ENCODE data around the gene LDLRAD1. TPM values are rescaled to one million over a fixed set of nuclear protein-coding genes. Genes with fewer than 3 reads are reported as not detected.
"Not testable (repeated sequence)": the region's sequence is repeated elsewhere in the genome, so short reads cannot be mapped to it uniquely, and the experiment has no call there.

The LDLRAD1 gene
- total RNA-seq, 2 experiments from 2014 or later: not detected

DNA sequence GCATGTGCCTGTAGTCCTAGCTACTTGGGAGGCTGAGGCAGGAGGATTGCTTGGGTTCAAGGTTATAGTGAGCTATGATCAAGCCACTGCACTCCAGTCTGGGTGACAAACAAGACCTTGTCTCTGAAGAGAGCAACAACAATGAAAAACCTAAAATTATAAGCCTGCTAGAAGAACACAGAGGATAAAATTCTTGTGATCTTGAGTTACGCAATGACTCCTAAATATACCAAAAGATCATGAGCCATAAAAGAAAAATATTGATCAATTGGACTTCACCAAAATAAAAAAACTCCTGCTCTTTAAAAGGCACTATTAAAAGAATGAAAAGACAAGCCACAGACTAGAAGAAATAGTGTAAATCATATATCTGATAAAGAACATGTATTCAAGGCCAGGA is 22.3 kb downstream of the LDLRAD1 start:
- DNase-seq (no peak), ATAC-seq (no peak)
- Mint-ChIP-seq H3K4me1 (no peaks in the 10 kb centered on the region), H3K9me3 (ENCODE audit: low read depth) (no peaks in the 10 kb centered on the region), H3K36me3 (no peaks in the 10 kb centered on the region), H3K27me3 (peaks cover 3% of the 10 kb centered on the region), H3K4me3 (no peak overlapping the region), H3K27ac (no peak overlapping the region)
- CTCF ChIA-PET: no interaction called here

DNA sequence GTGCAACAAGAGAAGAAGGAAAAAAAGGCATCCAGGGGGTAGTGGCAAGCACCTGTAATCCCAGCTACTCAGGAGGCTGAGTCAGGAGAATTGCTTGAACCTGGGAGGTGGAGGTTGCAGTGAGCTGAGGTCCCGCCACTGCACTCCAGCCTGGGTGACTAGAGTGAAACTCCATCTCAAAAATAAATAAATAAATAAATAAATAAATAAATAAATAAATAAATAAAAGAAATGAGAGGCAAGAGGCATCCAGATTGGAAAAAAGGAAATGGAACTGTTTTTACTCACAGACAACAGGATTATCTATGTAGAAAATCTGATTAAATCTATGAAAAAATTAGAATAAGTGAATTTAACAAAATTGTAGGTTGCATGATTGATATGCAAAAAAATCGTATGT is 23.5 kb downstream of the LDLRAD1 start:
- H3K9me3 Mint-ChIP-seq (ENCODE audit: low read depth); H3K27me3 Mint-ChIP-seq; DNase-seq; ATAC-seq; H3K4me1 Mint-ChIP-seq; CTCF ChIA-PET; H3K27ac Mint-ChIP-seq; H3K4me3 Mint-ChIP-seq; H3K36me3 Mint-ChIP-seq: not testable (repeated sequence)

DNA sequence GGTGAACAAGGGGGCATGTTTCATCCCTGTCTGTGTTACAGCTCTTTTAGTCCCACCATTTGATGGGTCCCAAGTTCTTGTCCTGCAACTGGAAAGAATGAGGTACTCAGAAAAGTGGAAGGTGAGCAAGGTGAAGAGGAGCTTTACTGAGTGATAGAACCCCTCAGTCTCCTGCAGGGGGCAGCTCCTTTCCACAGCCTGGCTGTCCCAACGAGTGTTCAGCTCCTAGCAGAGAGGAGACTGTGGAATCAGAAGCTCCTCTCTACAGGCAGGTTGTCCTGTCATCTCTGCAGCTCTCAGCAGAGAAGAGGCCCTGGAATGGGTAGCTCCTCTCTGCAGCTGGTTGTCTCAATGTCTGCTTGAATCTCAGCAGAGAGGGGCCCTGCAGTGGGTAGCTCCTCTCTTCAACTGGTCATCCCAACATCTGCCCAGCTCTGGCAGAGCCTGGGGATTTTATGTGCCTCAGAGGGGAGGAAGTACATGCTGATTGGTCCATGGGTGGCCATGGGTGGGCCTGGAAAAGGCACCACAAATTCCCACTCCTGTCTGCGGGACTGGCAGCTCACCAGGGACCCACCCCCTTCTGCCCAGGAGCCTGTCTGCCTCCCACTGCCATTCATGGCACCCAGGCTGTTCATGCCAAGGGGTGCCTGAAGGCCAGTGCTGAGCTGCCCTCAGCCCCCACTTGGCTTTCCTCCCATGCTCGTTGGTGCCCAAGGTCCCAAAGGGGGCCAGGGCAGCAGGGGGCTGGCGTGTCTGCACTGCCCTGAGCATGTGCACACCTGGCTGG is 25.7 kb downstream of the LDLRAD1 start:
- H3K27ac Mint-ChIP-seq: no peak overlapping the region
- H3K27me3 Mint-ChIP-seq: peaks cover 3% of the 10 kb centered on the region

DNA sequence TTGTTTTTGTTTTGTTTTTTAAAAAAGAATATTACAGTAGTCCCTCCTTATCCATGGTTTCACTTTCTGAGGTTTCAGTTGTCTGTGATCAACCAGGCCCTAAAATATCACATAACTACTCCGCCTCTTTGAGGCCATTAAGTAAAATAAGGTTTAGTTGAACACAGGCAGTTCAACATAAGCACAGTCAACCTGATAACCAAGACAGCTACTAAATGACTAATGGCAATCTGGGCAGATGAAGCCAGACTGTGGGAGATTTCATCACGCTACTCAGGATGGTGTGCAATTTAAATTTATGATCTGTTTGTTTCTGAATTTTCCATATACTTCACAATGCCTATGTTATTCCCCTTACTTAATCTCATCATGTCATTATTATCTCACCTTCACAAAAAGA is 30.1 kb downstream of the LDLRAD1 start:
- CTCF ChIA-PET: no interaction called here
- Mint-ChIP-seq H3K27ac (no peak overlapping the region), H3K27me3 (no peaks in the 10 kb centered on the region), H3K36me3 (no peaks in the 10 kb centered on the region), H3K4me3 (no peak overlapping the region), H3K4me1 (peaks cover 12% of the 10 kb centered on the region), H3K9me3 (ENCODE audit: low read depth) (no peaks in the 10 kb centered on the region)
- ATAC-seq (peak; percentile 53), DNase-seq (no peak)

More for the DNA sequence above, 25.7 kb downstream of the LDLRAD1 start:
- Mint-ChIP-seq H3K9me3 (ENCODE audit: low read depth) (no peaks in the 10 kb centered on the region), H3K4me3 (no peak overlapping the region), H3K4me1 (peaks cover 8% of the 10 kb centered on the region), H3K36me3 (no peaks in the 10 kb centered on the region)
- DNase-seq (no peak), ATAC-seq (no peak)
- CTCF ChIA-PET: interaction anchor here (0.7 kb wide), 1 partner anchor 143 kb away, joined by 3 read pairs; no protein-coding TSS in a partner anchor

DNA sequence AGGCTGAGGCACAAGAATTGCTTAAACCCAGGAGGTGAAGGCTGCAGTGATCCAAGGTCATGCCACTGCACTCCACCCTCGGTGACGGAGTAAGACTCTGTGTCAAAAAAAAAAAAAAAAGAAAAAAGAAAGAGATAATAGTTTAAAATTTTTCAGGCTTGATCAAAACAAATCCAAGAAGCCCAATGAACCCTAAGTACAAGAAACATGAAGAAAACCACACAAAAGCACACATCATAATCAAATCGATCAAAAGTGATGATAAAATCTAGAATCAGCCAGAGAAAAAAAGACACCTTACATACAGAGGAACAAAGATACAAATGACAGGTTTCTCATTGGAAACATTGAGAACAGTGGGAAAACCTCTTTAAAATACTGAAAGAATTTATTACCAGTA is 31.5 kb downstream of the LDLRAD1 start:
- Mint-ChIP-seq H3K4me1 (peaks cover 12% of the 10 kb centered on the region), H3K4me3 (no peak overlapping the region), H3K36me3 (no peaks in the 10 kb centered on the region), H3K9me3 (ENCODE audit: low read depth) (no peaks in the 10 kb centered on the region), H3K27ac (no peak overlapping the region), H3K27me3 (no peaks in the 10 kb centered on the region)
- CTCF ChIA-PET: no interaction called here
- no peak for ATAC-seq
- no peak for DNase-seq

DNA sequence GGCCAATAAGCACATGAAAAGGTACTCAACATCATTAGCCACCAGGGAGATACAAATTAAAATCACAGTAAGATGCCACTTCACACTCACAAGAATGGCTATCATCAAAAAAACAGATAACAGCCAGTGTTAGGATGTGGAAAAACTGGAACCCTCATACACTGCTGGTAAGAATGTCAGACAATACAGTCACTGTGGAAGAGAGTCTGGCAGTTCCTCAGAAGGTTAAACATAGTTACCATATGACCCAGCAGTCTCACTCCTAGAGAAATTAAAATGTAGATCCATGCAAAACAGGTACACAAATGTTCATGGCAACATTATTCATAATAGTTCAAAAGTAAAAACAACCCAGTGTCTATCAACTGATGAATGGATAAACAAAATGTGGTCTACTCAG is 33.3 kb downstream of the LDLRAD1 start:
- no peaks in the 10 kb centered on the region for H3K36me3 Mint-ChIP-seq
- no peak overlapping the region for H3K27ac Mint-ChIP-seq
- DNase-seq (no peak), ATAC-seq (no peak)
- no peaks in the 10 kb centered on the region for H3K9me3 Mint-ChIP-seq (ENCODE audit: low read depth)
- H3K4me3 Mint-ChIP-seq: no peak overlapping the region
- CTCF ChIA-PET: no interaction called here
- no peaks in the 10 kb centered on the region for H3K27me3 Mint-ChIP-seq
- peaks cover 12% of the 10 kb centered on the region for H3K4me1 Mint-ChIP-seq

DNA sequence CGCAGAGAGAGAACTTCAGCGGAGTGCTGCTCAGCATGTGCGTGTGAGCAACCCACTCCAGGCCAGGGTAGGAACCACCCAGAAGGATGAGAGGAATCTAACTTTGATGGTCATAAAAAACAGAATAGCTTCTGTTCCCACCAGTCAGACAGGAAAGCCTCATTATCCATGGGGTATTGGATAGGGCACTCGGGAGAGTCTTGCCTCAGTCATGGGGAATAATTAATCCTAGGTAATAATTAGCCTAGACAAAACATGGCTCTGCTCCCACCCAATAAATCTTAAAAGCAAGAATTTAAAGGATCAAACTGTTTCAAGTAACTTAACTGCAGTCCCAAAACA is 35.3 kb downstream of the LDLRAD1 start:
- DNase-seq (no peak), ATAC-seq (no peak)

DNA sequence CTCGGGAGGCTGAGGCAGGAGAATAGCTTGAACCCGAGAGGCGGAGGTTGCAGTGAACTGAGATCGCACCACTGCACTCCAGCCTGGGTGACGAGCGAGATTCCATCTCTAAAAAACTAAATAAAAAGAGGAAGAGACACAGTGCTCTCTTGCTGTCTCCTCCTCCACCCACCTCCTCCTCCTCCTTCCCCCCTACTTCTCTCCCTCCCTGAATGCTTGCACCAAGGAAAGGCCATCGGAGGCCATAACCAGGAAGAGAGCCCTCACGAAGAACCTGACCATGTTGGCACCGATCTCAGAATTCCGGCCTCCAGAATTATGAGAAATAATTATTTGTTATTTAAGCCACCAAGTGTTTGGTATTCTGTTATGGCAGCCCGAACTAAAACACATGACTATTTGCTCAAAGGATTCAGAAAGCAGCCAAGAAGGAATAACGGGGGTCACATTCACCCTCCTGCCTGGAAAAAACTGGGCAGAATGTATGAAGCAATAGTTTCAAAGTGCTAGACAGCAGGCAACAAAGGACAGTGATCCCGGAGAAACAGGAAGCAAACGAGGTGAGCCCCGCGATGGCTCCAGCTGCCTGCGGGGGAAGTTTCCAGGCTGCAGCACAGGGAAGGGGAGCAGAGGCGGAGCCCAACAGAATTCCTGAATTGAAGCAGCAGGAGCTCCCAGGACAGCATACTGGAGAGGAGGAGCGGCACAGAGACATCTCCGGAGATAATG is 35.8 kb downstream of the LDLRAD1 start:
- no peak overlapping the region for H3K4me3 Mint-ChIP-seq
- no peak for ATAC-seq
- H3K27ac Mint-ChIP-seq: no peak overlapping the region
- H3K36me3 Mint-ChIP-seq: no peaks in the 10 kb centered on the region
- H3K4me1 Mint-ChIP-seq: peaks cover 4% of the 10 kb centered on the region
- H3K9me3 Mint-ChIP-seq (ENCODE audit: low read depth): no peaks in the 10 kb centered on the region
- no peak for DNase-seq
- CTCF ChIA-PET: interaction anchor here (0.8 kb wide), 1 partner anchor 22 kb away, joined by 3 read pairs; no protein-coding TSS in a partner anchor
- no peaks in the 10 kb centered on the region for H3K27me3 Mint-ChIP-seq

More for the DNA sequence above, 35.3 kb downstream of the LDLRAD1 start:
- Mint-ChIP-seq H3K4me1 (peaks cover 8% of the 10 kb centered on the region), H3K27ac (no peak overlapping the region), H3K27me3 (no peaks in the 10 kb centered on the region), H3K4me3 (no peak overlapping the region), H3K9me3 (ENCODE audit: low read depth) (no peaks in the 10 kb centered on the region), H3K36me3 (no peaks in the 10 kb centered on the region)
- CTCF ChIA-PET: interaction anchor here (0.8 kb wide), 1 partner anchor 23 kb away, joined by 3 read pairs; no protein-coding TSS in a partner anchor

DNA sequence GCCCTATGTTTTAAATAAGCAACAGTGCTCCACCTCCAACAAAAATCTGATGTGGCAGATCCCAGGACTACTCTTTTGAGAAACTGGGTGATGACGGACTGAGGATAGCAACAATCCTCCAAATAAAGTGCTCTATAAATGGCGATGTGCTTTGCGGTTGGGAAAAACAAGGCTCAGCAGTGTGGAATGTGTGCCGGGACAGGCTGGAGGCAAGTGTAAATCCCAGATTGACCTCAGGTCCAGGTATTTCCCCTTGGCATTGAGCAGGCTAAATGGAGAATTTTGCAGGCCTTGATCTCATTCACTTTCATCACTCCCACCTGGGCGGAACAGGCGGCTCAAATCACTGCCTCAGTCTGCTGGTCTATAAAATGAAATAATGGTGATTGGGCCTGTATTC is 36.8 kb downstream of the LDLRAD1 start:
- Mint-ChIP-seq H3K27ac (no peak overlapping the region), H3K27me3 (no peaks in the 10 kb centered on the region), H3K9me3 (ENCODE audit: low read depth) (no peaks in the 10 kb centered on the region), H3K36me3 (no peaks in the 10 kb centered on the region), H3K4me3 (no peak overlapping the region), H3K4me1 (peaks cover 8% of the 10 kb centered on the region)
- CTCF ChIA-PET: no interaction called here
- ATAC-seq (no peak), DNase-seq (no peak)

DNA sequence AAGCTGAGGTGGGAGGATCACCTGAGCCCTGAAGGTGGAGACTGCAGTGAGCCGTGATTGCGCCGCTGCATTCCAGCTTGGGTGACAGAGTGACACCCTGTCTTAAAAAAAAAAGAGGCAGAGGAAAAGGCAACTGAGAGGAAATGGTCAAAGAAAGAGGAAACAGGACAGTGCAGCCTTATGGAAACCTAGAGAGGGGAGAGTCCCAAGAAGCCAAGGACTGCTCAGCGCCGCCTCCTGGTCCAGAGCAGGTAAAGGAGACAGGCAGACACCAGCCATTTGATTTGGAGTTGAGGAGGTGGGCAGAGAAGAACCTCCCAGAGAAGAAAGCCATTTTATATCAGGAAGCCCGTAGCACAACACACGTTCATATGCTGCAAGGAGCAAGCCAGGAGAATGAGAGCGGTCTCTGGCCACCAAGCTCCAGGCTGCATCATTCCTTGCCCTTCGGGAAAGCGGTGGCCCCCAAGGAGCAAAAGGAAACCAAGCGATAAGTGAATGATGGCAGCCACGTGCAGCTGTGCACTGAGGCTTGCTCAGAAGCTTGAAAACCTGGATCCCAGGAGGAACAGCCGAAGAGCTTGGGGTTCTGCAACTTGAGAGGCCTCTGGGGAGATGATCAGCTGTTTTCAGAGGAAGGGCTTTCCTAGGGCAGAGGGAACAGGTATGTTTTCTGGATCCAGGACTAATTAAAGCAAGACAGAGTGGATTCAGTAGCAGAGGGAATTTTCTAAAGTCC is 38.1 kb downstream of the LDLRAD1 start:
- ATAC-seq (no peak), DNase-seq (no peak)
- H3K4me3 Mint-ChIP-seq: no peak overlapping the region
- H3K9me3 Mint-ChIP-seq (ENCODE audit: low read depth): no peaks in the 10 kb centered on the region
- H3K27me3 Mint-ChIP-seq: no peaks in the 10 kb centered on the region
- no peak overlapping the region for H3K27ac Mint-ChIP-seq
- H3K4me1 Mint-ChIP-seq: peaks cover 6% of the 10 kb centered on the region
- CTCF ChIA-PET: no interaction called here
- H3K36me3 Mint-ChIP-seq: no peaks in the 10 kb centered on the region

DNA sequence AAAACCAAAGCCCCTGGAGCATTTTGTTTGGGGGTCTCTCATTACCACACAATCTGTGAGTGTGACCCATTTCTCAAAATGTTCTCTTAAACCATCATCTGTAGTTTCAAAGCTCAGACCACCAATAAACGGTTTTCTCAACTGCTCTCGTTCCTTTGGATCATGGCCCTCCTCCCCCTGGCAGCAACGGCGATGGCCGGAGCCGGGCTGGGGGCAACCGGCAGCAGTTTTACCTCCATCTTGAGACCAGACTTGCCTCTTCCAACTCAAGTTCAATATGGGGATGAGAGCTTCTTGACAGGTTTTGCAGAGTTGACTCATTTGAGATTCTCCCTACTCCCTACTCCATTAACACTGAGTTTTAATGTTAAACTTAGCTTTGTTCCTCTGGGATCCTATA is 42.1 kb downstream of the LDLRAD1 start:
- Mint-ChIP-seq H3K36me3 (peaks cover 14% of the 10 kb centered on the region), H3K4me1 (peaks cover 10% of the 10 kb centered on the region), H3K9me3 (ENCODE audit: low read depth) (no peaks in the 10 kb centered on the region), H3K27ac (no peak overlapping the region), H3K4me3 (no peak overlapping the region), H3K27me3 (no peaks in the 10 kb centered on the region)
- no peak for DNase-seq
- CTCF ChIA-PET: interaction anchor here (0.9 to 1.6 kb wide), 2 partner anchors 16 to 115 kb away, joined by 3 to 6 read pairs; no protein-coding TSS in a partner anchor
- no peak for ATAC-seq

DNA sequence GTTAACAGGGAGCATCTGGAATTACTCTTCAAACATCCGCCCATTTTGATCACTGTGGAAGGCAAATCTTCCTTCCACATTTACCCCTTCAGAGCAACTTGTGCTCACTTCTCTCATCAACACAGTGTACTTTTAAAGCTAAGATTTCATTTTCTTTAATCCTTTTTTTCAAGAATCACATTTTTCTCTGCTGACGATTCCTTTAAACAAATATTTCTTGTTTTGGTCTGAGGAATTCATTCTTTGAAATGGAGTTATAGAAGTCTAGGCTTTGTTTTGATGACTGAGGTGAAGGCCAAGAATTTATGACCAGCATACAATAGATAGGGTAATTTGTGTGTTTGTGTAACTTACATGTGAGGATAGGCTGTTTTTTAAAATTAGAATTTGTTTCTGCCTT is 46.3 kb downstream of the LDLRAD1 start:
- Mint-ChIP-seq H3K27ac (no peak overlapping the region), H3K27me3 (no peaks in the 10 kb centered on the region), H3K36me3 (peaks cover 28% of the 10 kb centered on the region), H3K4me3 (no peak overlapping the region), H3K4me1 (peaks cover 10% of the 10 kb centered on the region), H3K9me3 (ENCODE audit: low read depth) (no peaks in the 10 kb centered on the region)
- no peak for ATAC-seq
- no peak for DNase-seq
- CTCF ChIA-PET: interaction anchor here (1.2 kb wide), 1 partner anchor 12 kb away, joined by 3 read pairs; no protein-coding TSS in a partner anchor

DNA sequence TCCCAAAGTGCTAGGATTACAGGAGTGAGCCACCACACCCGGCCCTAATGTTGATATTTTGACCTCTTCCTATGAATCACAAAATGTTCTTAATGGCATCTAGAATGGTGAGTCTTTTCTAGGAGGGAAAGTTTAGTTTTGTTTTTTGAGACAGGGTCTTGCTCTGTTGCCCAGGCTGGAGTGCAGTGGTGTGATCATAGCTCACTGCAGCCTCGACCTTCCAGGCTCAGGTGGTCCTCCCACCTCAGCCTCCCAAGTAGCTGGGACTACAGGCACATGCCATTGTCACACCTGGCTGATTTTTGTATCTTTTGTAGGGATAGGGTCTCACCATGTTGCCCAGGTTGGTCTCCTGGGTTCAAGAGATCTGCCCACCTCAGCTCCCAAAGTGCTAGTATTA is 48.7 kb downstream of the LDLRAD1 start:
- not testable (repeated sequence) for H3K27ac Mint-ChIP-seq

More for the DNA sequence above, 48.7 kb downstream of the LDLRAD1 start:
- CTCF ChIA-PET; DNase-seq; H3K9me3 Mint-ChIP-seq (ENCODE audit: low read depth); ATAC-seq; H3K27me3 Mint-ChIP-seq; H3K4me3 Mint-ChIP-seq; H3K4me1 Mint-ChIP-seq: not testable (repeated sequence)
- H3K36me3 Mint-ChIP-seq: peaks cover 34% of the 10 kb centered on the region

Data from activated CD8-positive, alpha-beta memory T cell treated with anti-CD3 and anti-CD28 coated beads, Interleukin-2, amount 10 ng/mL, durations not matched to agents 7 days and 5 days (primary cell).